Peyer's patch (tissue), 4 donors: ENCODE results near the gene GIMAP6.
"Not testable (repeated sequence)": the region's sequence is repeated elsewhere in the genome, so short reads cannot be mapped to it uniquely, and the experiment has no call there.

Source experiments
- CTCF ChIP-seq, 6 experiments: fragments of 450-650 bp in 4 of 6; fragments of 200-600 bp in 2 of 6; sonication (generic) in 1 of 6; IDR thresholded peaks; one replicate each; pipeline ENCODE4 v1.5.1; 2017 to 2019; ENCODE audit warnings: antibody characterized with exemption in 6 of 6, mild to moderate bottlenecking in 3 of 6, moderate library complexity in 1 of 6
- POLR2A ChIP-seq, 2 donors: fragments of 450-650 bp; IDR thresholded peaks; one replicate each; pipeline ENCODE4 v1.5.1; 2017; ENCODE audit warnings: antibody characterized with exemption in 2 of 2, mild to moderate bottlenecking in 2 of 2, moderate library complexity in 2 of 2

- not testable (repeated sequence) for TF ChIP-seq CTCF, POLR2A (IDR thresholded peaks at IDR 0.05)
Measured at GRCh38 chr7:150676854-150677253, 44.7 kb upstream of the GIMAP6 start.
